ENCODE results near the gene PPP1R11. TPM values are rescaled to one million over a fixed set of nuclear protein-coding genes. Genes with fewer than 3 reads are reported as not detected.
A peak's percentile ranks its signal among the peaks of the same experiment; 100 is the strongest.

PPP1R11 gene, protein sequence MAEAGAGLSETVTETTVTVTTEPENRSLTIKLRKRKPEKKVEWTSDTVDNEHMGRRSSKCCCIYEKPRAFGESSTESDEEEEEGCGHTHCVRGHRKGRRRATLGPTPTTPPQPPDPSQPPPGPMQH
- total RNA-seq (2014; rRNA removed; shearing (Covaris generic)) (19.2 and 19.6 TPM in 2 replicates), polyA plus RNA-seq (2016; fragmentation: Nextera tagmentation; extraction: Ambion mirVana) (26.6 and 27.3 TPM in 2 replicates)
- long read RNA-seq, transcript PPP1R11-205 (3 exons, 1,731 nt): major isoform, 11 of 13 reads
- long read RNA-seq, partial matches to known transcripts: 0 of 13 reads
- long read RNA-seq, other reads (novel, unspliced or antisense): 2 of 13 reads

DNA sequence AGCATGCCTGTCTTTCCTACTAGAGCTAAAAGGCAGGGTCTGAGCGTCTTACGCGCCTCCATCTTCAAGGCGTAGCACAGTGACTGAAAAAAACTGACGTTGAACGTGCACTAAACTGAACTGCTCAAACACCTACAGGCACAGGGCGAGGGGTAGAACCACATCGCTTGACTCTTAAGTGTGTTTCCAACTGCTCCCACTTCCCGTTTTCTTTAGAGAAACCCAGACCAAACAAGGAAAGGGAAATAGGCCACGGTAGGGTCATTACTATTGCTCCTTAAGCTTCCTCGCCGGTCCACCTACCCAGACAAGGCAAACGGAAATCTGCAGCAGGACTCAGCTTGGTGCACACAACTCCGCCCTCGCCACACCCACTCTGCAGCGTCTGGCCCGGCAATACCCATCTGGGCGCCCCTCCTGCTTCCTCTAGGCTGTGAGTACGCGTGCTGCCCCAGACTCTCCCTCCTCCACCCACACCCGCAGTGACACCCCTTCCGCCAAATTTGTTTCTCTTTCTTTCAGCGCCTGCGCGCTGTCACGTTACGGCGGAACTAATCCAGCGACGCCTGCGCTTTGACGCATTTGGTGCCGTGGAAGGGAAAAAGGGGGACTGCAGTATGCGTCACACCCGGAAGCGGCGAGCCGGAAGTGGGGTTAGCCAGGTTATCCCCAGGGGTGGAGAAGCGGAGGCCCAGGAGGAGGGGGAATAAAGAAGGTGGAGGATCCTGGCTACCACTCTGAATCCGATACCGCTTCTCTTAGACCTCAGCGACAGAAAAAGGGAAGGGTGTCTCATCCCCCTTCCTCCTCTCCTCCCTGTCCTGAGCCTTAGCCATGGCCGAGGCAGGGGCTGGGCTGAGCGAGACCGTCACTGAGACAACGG, at the start of gene PPP1R11:
TSS of gene PPP1R11 (plus strand) at position 622 of the 883 bp plus-strand sequence. CDS start at position 835, 213 bp downstream.
- Histone ChIP-seq H3K27me3 (ENCODE audit: insufficient read depth) (peaks cover 24% of the 10 kb centered on the region), H3K4me2 (peak within 1 kb of the TSS; percentile 92), H3K4me1 (ENCODE audit: insufficient read depth) (peaks cover 13% of the 10 kb centered on the region), H3K4me3 (peak within 1 kb of the TSS; percentile 87), H3K36me3 (ENCODE audit: insufficient read depth) (no peaks in the 10 kb centered on the region), H4K20me1 (replicated peaks; ENCODE audit: insufficient read depth) (no peaks in the 10 kb centered on the region), H3K27ac (ENCODE audit: low read depth) (peak within 1 kb of the TSS; percentile 83), H2AFZ (peak within 1 kb of the TSS; percentile 89; the same call in 1 of the 2 replicates), H3F3A (replicated peaks; ENCODE audit: low read depth) (peaks cover 11% of the 10 kb centered on the region; the same call in 1 of the 2 replicates), H3K79me2 (replicated peaks; ENCODE audit: insufficient read depth) (0 out of 2 replicates have a peak, but pooled peaks cover 3% of the 10 kb centered on the region), H3K9me2 (ENCODE audit: insufficient read depth) (no peaks in the 10 kb centered on the region)
- Mint-ChIP-seq H3K4me3 (peak within 1 kb of the TSS; percentile 87), H3K27me3 (ENCODE audit: insufficient read depth, low read depth, poor library complexity) (peaks cover 23% of the 10 kb centered on the region), H3K4me1 (peaks cover 23% of the 10 kb centered on the region), H3K9me3 (no peaks in the 10 kb centered on the region), H3K27ac (peak within 1 kb of the TSS; percentile 88), H3K36me3 (ENCODE audit: low read depth) (peaks cover 4% of the 10 kb centered on the region; the same call in 2 of the 3 replicates)
- DNase-seq (ENCODE audit: low spot score) (peak; percentile 98), ATAC-seq (peak; percentile 95)
- no peak for TF ChIP-seq NANOG (IDR thresholded peaks at IDR 0.05; ENCODE audit: borderline replicate concordance)
- TF ChIP-seq, protein P1, sequence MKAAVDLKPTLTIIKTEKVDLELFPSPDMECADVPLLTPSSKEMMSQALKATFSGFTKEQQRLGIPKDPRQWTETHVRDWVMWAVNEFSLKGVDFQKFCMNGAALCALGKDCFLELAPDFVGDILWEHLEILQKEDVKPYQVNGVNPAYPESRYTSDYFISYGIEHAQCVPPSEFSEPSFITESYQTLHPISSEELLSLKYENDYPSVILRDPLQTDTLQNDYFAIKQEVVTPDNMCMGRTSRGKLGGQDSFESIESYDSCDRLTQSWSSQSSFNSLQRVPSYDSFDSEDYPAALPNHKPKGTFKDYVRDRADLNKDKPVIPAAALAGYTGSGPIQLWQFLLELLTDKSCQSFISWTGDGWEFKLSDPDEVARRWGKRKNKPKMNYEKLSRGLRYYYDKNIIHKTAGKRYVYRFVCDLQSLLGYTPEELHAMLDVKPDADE (IDR thresholded peaks at IDR 0.05): peak; percentile 89
- TF ChIP-seq POLR2AphosphoS5 (IDR thresholded peaks at IDR 0.05; ENCODE audit: low read depth): peak; percentile 88
- peak; percentile 90 for TF ChIP-seq CREB1 (CRISPR knock-in tag; IDR thresholded peaks at IDR 0.05; ENCODE audit: low read depth)

DNA sequence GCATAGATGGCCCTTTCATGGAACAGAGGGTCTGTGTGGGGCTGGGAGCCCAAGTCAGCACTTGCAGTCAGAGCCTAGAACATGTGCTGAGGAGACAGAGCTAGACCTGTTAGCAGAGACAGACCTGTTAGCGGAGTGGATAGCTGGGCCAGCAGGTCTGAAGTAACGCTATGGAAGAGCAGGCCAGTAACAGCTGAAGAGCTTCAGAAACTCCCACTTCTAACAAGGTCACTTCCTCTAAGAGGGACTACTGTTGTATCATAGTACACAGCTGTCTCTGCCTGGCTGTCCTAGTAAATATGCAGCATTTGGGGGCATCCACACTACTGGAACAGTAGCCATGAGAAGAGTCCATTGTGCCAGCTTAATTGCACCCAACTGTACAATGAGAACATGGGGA, 47.2 kb upstream of the PPP1R11 start:
- no peaks in the 10 kb centered on the region for H3K27me3 Mint-ChIP-seq (ENCODE audit: insufficient read depth, low read depth, poor library complexity)
- Histone ChIP-seq H3K4me3 (no peak overlapping the region), H3K36me3 (ENCODE audit: insufficient read depth) (no peaks in the 10 kb centered on the region), H3K9me2 (ENCODE audit: insufficient read depth) (no peaks in the 10 kb centered on the region), H3K27me3 (ENCODE audit: insufficient read depth) (no peaks in the 10 kb centered on the region), H2AFZ (no peak overlapping the region), H3K79me2 (replicated peaks; ENCODE audit: insufficient read depth) (no peaks in the 10 kb centered on the region), H3F3A (replicated peaks; ENCODE audit: low read depth) (no peaks in the 10 kb centered on the region), H3K4me1 (ENCODE audit: insufficient read depth) (no peaks in the 10 kb centered on the region), H4K20me1 (replicated peaks; ENCODE audit: insufficient read depth) (no peaks in the 10 kb centered on the region), H3K4me2 (no peak overlapping the region), H3K27ac (ENCODE audit: low read depth) (no peak overlapping the region)
- DNase-seq (ENCODE audit: low spot score) (no peak), ATAC-seq (no peak)
- H3K4me1 Mint-ChIP-seq: no peaks in the 10 kb centered on the region
- no peaks in the 10 kb centered on the region for H3K9me3 Mint-ChIP-seq
- H3K27ac Mint-ChIP-seq: no peak overlapping the region
- H3K4me3 Mint-ChIP-seq: no peak overlapping the region
- no peaks in the 10 kb centered on the region for H3K36me3 Mint-ChIP-seq (ENCODE audit: low read depth)
- TF ChIP-seq ZNF331 (CRISPR knock-in tag; IDR thresholded peaks at IDR 0.05; ENCODE audit: low read depth) (no peak), EZH2 (IDR thresholded peaks at IDR 0.05; ENCODE audit: low read depth, unreplicated experiment) (no peak), ZNF114 (CRISPR knock-in tag; IDR thresholded peaks at IDR 0.05) (no peak), JUNB (IDR thresholded peaks at IDR 0.05; ENCODE audit: unreplicated experiment) (no peak)
- TF ChIP-seq, protein P2, sequence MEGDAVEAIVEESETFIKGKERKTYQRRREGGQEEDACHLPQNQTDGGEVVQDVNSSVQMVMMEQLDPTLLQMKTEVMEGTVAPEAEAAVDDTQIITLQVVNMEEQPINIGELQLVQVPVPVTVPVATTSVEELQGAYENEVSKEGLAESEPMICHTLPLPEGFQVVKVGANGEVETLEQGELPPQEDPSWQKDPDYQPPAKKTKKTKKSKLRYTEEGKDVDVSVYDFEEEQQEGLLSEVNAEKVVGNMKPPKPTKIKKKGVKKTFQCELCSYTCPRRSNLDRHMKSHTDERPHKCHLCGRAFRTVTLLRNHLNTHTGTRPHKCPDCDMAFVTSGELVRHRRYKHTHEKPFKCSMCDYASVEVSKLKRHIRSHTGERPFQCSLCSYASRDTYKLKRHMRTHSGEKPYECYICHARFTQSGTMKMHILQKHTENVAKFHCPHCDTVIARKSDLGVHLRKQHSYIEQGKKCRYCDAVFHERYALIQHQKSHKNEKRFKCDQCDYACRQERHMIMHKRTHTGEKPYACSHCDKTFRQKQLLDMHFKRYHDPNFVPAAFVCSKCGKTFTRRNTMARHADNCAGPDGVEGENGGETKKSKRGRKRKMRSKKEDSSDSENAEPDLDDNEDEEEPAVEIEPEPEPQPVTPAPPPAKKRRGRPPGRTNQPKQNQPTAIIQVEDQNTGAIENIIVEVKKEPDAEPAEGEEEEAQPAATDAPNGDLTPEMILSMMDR (conservative IDR thresholded peaks at IDR 0.05; ENCODE audit: low read depth in 2 of 2): no peak
- TF ChIP-seq, protein P3, sequence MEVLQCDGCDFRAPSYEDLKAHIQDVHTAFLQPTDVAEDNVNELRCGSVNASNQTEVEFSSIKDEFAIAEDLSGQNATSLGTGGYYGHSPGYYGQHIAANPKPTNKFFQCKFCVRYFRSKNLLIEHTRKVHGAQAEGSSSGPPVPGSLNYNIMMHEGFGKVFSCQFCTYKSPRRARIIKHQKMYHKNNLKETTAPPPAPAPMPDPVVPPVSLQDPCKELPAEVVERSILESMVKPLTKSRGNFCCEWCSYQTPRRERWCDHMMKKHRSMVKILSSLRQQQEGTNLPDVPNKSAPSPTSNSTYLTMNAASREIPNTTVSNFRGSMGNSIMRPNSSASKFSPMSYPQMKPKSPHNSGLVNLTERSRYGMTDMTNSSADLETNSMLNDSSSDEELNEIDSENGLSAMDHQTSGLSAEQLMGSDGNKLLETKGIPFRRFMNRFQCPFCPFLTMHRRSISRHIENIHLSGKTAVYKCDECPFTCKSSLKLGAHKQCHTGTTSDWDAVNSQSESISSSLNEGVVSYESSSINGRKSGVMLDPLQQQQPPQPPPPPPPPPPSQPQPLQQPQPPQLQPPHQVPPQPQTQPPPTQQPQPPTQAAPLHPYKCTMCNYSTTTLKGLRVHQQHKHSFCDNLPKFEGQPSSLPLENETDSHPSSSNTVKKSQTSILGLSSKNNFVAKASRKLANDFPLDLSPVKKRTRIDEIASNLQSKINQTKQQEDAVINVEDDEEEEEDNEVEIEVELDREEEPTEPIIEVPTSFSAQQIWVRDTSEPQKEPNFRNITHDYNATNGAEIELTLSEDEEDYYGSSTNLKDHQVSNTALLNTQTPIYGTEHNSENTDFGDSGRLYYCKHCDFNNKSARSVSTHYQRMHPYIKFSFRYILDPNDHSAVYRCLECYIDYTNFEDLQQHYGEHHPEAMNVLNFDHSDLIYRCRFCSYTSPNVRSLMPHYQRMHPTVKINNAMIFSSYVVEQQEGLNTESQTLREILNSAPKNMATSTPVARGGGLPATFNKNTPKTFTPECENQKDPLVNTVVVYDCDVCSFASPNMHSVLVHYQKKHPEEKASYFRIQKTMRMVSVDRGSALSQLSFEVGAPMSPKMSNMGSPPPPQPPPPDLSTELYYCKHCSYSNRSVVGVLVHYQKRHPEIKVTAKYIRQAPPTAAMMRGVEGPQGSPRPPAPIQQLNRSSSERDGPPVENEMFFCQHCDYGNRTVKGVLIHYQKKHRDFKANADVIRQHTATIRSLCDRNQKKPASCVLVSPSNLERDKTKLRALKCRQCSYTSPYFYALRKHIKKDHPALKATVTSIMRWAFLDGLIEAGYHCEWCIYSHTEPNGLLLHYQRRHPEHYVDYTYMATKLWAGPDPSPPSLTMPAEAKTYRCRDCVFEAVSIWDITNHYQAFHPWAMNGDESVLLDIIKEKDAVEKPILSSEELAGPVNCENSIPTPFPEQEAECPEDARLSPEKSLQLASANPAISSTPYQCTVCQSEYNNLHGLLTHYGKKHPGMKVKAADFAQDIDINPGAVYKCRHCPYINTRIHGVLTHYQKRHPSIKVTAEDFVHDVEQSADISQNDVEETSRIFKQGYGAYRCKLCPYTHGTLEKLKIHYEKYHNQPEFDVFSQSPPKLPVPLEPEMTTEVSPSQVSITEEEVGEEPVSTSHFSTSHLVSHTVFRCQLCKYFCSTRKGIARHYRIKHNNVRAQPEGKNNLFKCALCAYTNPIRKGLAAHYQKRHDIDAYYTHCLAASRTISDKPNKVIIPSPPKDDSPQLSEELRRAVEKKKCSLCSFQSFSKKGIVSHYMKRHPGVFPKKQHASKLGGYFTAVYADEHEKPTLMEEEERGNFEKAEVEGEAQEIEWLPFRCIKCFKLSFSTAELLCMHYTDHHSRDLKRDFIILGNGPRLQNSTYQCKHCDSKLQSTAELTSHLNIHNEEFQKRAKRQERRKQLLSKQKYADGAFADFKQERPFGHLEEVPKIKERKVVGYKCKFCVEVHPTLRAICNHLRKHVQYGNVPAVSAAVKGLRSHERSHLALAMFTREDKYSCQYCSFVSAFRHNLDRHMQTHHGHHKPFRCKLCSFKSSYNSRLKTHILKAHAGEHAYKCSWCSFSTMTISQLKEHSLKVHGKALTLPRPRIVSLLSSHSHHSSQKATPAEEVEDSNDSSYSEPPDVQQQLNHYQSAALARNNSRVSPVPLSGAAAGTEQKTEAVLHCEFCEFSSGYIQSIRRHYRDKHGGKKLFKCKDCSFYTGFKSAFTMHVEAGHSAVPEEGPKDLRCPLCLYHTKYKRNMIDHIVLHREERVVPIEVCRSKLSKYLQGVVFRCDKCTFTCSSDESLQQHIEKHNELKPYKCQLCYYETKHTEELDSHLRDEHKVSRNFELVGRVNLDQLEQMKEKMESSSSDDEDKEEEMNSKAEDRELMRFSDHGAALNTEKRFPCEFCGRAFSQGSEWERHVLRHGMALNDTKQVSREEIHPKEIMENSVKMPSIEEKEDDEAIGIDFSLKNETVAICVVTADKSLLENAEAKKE (CRISPR knock-in tag; IDR thresholded peaks at IDR 0.05): no peak
